ENCODE results near the gene LGALS9B.
"Not testable (repeated sequence)": the region's sequence is repeated elsewhere in the genome, so short reads cannot be mapped to it uniquely, and the experiment has no call there.

The LGALS9B gene

DNA sequence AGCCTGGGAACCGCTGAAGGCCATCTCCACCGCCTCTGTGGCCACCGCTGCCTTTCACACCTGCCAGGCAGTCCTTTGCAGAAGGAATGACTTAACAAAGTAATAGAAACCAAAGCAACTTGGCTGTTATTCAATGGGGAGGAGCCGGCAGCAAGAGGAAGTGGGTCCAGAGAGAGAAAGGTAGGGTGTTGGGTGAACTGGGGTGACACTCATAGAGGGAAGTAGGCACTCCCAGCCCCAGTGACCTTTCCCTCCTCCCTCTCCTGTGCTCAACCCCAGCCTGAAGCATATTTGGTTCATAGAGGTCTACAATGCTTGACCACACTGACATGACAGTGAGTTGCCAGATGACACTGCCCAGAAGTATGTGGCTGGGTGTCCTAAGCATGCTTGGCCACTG, at the start of gene LGALS9B:
TSS of gene LGALS9B (minus strand) at position 93 of the 400 bp plus-strand sequence. CDS start at position 24, 69 bp downstream.
- DNase-seq = not testable (repeated sequence)

DNA sequence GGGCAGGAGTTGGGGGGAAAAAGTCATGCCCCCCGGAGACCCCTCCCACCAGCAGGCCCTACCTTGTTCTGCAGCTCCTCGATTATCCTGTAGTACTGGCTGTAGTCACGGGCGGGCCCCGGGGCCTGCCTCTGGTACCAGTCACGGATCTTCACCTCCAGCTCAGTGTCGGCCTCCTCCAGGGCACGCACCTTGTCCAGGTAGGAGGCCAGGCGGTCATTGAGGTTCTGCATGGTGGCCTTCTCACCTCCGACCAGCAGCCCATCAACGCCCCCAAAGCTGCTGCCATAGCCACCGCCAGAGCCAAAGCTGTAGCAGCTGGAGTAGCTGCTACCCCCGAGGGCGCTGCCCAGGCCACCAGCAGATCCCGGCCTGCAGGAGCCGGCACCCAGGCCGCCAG, 49.6 kb upstream of the LGALS9B start:
- not testable (repeated sequence) for DNase-seq

DNA sequence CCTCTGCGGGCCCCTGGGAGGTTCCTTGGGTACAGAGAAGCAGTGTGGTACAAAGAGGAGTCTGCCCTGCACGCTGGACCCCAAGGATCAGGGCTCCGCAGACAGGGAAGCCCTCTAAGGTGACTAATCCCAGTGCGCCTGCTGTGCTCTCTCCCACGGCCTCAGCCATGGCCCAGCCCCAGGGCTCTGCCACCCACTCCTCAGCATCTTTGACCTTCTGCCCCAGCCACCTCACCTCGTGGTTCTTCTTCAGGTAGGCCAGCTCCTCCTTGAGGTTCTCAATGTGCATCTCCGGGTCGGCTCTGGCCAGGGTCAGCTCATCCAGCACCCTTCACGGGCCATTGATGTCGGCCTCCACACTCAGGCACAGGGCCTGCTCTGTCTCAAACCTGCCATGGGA, 47.8 kb upstream of the LGALS9B start:
- not testable (repeated sequence) for DNase-seq

DNA sequence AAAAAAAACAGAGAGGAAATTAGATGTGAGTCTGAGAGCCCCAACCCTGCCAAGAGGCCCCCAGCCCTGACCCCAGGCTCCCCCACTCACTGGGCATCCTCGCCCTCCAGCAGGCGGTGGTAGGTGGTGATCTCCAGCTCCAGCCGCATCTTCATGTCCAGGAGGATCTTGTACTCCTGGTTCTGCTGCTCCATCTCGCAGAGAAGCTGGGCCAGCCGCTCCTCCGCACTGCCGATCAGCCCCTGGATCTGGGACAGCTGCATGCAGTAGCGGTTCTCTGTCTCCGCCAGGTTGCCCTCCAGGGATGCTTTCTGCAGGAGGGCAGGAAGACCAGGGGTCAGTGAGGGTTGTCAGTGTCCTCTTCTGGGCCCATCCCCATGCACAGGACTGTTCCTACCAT, 46.2 kb upstream of the LGALS9B start:
- DNase-seq = not testable (repeated sequence)

DNA sequence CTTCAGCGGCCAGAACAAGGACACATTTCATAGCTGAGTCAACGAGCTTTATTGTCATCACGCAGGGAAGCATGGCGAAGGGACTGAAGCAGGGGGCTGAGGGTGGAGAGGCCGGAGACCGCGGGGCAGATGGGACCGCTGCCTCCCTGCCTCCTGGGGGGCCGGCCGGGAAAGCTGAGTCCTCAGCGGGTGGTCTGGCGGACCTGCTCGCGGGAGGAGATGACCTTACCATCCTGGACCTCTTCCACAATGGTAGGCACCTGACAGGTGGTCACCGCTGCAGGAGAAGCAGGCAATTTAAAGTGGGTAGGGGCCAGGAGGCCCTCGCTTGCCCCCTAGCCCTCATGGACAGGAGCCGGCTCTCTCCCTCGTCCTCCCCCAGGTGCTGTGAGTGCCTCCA, 45.0 kb upstream of the LGALS9B start:
- not testable (repeated sequence) for DNase-seq

DNA sequence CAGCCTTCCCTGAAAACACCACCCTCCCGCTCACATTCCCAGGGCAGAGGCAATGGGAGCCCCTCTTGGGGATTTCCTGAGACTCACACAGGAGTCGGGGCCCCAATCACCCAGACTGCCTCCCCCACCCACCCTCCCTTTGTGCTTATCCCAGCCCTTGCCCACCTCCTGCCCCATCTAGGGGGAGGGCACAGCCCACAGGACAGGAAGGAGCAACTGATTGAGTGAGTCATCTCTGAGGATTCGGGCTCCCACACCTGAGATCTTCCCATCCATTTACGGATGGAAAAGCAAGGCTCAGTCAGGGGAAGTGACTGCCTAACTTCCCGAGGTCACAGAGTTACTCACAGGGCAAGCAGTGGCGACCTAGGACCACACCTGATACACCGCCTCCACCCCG, 44.4 kb upstream of the LGALS9B start:
- not testable (repeated sequence) for DNase-seq

DNA sequence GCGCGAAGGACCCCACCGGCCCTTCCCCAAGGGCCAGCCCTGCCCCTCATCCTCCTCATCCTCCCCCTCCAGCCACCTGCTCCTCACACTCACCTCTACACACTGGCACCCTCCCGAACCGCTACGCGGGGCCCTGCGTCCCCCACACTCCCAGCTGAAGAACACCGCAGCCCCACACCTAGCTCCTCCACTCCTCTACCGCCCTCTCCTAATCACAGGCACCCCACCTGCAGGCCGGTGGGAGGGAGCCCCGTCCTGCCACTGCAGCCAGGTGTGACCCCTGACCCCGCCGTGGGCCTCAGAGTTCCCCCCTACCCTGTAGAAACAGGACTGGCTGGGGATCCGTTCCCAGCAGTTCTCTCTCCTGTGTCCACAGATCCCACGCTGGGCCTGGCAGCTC, 38.0 kb upstream of the LGALS9B start:
- DNase-seq = not testable (repeated sequence)

DNA sequence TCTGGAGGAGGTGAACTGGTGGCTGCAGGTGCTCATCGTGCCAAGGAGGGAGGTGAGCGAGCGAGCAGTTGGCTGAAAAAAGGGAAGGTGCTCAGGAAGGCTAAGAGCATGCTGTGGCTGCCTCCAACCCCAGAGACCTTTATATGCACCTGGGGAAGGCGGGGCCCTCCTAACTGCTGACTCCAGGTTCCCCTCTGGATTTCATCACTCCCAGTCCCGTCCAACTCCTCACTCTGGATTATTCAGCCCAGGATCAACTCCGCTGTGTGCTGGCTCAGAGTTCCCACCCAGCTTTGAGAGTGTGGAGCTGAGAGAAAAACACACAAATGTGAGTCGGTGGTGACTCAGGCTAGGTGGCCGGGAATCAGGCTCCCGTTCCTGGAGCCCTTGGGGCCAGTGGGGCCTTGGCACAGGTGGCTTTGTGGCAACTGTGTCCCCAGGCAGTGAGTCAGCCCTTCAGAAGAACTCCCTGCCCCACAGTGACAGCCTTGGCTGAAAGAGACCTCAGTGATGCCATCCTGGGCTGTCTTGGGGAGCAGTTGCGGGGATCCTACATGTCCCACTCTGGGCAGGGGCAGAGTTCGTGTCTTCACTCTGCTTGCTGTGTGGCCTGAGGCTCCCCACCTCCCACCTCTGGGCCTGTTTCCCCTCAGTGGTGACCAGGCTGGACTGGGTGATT, 37.2 kb upstream of the LGALS9B start:
- not testable (repeated sequence) for DNase-seq

DNA sequence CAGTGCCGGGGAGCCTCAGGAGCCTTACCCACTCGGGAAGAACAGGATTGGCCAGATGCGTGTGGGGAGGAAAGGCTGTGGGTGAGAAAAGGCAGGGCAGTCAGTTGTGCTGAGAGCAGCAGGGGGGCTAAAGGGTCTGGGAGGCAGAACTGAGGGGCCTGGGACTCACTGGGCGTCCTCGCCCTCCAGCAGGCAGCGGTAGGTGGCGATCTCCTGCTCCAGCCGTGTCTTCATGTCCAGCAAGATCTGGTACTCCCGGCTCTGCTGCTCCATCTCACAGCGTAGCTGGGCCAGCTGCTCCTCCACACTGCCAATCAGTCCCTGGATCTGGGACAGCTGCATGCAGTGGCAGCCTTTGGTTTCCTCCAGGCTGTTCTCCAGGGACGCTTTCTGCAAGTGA, 34.6 kb upstream of the LGALS9B start:
- DNase-seq = not testable (repeated sequence)

DNA sequence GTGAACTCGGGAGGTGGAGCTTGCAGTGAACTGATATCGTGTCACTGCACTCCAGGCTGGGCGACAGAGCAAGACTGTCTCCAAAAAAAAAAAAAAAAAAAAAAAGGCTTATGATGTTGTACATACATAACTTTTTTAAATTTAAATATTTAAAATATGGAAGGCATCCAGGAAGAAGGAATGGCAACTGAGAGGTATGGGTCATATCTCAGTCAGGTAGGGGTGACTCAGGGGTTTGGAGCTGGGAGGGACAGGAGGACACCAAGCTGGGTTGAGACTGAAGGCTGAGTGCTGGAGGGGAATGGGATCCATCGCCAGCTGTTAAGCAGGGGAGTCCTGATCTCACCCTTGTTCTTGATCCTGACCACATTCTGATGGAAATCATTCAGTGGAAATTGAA, 33.0 kb upstream of the LGALS9B start:
- DNase-seq = not testable (repeated sequence)

DNA sequence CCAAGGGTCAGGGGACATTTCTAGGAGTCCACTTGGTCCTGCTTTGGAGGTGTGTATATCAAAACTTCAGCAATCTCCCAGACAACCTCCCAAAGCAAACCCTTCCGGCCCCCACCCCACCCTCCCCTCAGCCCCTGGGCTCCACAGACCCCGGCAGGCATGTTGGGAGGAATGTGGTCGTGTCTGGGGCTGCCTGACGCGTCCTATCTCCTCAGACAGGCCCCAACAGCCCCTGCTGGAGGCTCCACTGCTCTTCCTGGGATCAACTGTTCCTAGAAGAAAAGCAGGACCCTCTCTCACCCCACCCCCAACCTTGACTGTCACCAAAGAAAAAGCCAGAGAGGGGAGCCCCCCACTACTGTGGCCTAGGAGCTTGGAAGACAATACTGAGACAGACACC, 28.1 kb upstream of the LGALS9B start:
- DNase-seq = not testable (repeated sequence)

DNA sequence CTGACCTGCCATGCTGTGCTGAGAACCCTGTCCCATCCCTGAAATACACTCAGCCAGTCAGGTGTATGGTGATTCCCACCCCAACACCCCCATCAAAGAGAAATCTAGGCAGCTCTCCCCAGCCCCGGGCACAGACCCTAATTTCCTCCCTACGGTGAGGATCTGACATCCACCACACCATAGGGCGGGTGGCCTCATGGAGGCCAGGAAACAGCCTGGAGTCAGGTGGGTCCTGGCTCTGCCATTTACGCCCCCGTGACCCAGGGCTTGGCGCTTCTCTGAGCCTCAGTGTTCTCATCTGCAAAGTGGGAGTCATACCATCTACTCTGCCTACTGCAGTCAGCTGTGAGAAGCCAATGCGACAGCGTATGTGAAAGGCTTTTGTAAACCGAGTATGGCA, 27.4 kb upstream of the LGALS9B start:
- not testable (repeated sequence) for DNase-seq

DNA sequence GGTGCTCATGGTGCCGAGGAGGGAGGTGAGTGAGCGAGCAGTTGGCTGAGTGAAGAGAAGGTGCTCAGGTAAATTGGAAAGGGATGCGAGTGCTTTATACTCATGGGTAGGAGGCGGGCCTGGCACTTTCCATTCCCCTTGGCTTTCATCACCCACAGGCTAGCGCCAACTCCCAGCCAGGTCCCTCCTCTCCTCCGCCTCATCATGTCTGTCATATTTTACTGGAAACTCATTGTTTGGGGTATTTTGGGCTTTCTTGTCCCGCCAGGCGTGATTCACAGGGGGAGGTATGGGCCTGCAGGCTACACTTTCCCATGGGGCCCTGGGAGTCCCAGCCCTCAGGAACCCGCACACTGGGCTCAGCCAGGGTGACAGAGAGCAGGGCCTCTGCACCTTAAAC, 26.8 kb upstream of the LGALS9B start:
- DNase-seq = not testable (repeated sequence)

DNA sequence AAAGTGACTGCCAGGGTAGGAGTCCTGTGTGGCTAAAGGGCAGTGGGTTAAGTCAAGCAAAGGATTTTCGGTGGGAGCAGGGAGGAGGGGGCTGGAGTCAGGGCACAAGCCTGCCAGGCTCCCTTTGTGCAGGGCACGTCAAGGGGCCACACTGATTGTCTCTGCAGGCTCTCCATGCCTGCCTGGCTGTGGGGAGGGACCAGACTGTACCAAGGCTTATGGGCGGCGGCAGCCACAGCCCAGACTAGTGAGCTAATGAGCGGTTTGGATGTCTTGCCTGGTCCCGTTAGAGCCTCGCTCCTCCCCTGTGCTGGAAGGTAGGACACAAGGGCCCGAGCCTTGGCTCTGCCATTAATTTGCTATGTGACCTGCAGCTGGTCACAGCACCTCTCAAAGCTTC, 25.6 kb upstream of the LGALS9B start:
- not testable (repeated sequence) for DNase-seq

DNA sequence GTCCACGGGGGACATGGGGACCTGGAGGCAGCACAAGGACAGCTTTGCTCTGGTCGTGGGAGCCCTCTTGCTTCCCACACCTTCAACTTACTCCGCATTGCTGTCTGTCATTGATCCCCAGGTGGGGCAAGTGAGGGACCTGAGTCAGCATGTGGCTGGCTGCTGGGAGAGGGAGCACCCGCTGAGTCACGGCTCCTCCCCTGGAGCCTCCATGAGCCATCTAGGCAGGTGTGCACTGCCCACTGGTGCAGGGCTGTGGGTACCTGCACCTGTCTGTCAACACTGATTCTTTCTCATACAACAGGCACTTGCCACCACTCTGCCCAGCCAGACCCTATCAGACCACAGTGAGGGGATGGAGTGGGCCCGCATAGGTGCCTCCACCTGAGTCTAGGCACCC, 24.8 kb upstream of the LGALS9B start:
- DNase-seq = not testable (repeated sequence)

DNA sequence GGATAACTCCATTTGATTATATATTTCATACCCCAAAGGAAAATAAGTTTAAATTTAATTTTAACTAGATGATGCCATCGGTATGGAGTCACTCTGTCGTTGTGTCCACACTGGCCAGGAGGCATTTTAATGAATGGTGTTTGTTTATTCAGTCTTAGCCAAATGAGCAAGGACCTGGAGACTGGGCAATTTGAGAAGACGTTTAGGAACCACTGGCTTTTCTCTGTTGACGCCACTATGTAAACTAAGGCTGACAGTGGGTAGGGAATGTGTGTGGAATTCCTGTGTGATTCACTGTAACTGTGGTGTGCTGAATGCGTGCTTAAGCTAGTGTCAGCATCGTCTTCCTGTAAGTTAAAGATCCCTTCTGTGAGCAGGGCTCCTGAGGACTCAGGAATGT, 17.6 kb upstream of the LGALS9B start:
- not testable (repeated sequence) for DNase-seq

DNA sequence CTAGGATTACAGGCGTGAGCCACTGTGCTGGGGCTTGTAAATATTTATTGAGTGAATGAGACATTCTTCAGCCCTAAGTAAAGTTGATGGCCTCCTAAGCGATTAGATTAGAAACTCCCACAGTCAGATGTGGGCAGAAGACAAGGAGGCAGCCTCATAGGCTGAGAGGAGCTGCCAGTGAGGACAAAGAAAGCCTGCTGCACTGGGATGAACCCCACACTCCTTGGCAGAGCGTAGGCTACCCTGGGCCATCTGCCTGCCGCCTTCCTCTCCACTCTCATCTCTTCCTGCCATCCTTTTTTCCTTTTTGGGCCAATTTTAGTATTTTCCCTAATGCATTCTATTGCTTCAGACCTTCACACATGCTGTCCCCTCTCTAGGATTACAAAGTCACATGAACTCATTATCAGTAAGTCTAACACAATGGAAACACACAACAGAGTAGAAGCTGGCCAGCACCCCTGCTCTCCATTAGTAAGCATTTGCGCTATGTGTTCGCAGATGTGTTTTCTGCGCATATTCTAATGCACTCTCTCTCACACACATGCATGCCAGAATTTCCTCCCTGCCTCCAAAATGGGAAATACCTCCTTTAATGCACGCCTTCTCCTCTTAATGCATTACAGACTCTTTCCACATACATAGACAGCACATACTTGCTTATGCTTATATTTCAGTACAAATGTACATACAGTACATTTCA, 12.7 kb upstream of the LGALS9B start:
- DNase-seq = not testable (repeated sequence)

DNA sequence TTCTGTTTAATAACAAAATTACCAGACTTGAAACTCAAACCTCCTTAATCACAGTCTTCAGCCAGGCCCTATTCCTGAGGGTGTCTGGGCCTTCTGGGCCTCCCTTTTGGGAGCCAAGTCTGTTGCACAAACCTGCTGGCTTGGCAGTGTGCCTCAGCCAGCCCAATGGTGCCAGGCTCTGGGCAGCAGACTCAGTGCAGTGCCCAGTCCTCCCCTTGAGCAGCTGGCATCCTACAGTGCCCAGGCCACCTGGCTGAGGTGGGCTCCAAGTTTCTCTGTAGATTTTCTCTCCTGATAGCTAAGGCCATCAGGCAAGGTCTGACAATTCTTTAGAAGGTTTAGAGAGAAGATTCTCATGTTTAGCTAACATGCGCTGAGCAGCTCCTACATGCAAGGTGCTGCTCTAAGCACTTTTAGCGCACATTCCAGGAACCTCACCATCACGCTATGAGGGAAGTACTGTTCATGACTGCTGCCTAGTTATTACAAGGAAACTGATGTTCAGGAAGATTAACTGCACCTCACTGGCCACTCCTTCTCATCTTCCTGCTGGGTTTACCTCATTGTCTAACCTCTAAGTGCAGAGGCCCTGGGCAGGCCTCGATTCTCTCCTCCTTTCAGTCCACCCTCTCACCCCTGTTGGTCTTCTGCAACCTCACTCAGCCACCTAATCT, 10.2 kb upstream of the LGALS9B start:
- not testable (repeated sequence) for DNase-seq

DNA sequence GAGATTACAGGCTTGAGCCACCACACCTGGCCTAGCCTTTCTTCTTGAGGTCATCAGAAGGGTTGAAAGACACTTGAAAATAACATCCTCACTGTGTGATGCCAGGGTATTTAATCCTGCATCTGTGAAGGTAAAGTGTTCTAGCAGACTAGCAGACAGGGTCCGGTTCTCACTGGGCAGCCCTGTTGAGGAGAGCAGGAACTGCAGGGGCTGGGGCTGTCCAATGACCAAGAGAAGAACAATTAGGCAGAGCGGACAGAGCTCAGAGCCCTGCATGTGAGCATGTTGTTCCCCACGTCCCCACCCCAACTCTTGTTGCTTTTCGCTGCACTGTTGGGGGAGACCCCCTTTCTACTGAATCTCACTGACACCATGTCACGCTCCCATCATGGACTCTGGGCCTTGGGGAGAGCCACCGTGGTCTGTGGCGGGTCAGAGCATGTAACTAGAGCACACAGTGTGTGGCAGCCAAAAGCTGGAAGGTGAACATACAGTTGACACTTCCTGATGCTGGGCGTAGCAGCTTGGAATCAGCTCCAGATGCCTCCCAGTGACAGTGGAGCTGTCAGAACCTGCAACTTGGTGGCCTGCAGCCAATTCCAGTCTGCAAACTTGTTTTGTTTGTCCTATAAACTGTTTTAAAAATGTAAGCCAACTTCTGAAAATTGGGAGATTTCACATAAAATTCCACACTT, 7.9 kb upstream of the LGALS9B start:
- not testable (repeated sequence) for DNase-seq

DNA sequence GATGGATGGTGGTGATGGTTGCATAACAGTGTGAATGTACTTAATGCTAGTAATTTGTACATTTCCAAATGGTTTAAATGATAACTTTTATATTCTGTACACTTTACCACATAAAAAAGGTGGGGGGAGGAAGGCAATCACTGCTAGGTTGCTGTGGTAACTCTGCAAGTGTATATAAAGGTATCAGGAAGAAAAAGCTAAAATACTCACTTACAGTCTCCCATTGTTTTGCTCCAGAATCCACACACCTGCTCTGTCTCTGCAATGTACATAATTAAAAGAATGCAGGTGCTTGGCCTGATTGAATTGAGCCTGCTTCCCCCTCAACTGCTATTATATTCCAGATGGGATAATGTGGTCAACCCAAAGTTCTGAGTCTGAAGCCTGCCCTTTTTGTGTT, 6.7 kb upstream of the LGALS9B start:
- not testable (repeated sequence) for DNase-seq

DNA sequence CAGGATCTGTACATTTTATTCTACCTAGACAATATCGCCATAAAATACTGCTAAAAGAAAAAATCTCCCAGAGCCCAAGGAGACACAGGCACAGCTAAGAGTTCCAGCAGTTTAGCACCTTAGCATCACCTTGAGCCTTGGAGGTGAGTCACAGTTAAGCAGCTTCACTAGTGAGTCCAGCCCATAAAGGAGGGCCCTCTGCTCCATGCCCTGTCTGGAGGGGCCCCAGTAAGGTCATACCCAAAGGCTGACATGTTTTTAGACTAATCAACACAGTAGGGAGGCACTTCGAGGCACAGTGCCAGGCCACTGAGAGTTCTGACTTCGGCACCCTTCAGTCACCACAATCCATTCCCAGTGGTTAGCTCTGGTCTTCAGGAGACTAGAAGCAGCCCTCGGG, 2.6 kb upstream of the LGALS9B start:
- not testable (repeated sequence) for DNase-seq

DNA sequence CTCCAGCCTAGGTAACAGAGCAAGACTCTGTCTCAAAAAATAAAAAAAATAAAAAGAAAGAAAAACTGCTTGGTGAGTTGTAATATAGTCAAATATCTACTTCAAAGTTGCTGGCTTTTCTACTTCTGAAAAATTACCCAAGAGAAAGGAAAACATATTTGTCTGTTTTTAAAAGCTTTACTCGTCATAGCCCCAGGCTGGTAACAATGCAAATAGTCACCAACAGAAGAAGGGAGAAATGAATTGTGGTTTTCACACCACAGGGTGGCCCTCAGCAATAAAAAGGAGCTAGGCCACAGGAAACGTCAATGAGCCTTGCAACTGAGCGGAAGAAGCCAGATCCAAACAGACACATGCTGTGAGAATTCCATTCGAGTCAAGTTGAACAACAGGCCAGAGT, 1.8 kb upstream of the LGALS9B start:
- DNase-seq = not testable (repeated sequence)

DNA sequence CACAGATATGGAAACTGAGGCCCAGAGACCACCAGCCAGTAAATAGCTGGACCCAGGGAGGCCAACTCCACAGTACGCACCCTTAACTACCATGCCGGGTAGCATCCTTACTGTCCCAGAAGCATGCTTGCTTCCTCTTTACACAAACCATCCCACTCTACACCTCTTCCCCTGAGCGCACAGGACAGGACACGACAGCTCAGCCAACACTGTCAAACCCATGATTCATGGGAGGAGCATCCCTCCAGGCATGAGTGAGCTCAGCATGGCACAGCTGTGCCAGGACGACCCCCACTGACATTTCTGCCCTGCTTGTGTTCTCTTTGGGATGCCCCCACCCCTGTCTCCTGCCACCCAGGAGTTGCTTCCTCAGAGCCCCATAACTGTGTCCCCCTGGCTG, 340 bp downstream of the LGALS9B start:
- not testable (repeated sequence) for DNase-seq

Data from T1000 (cell line).